ENCODE measurements around the gene DPY19L1. TPM values are rescaled to one million over a fixed set of nuclear protein-coding genes. Genes with fewer than 3 reads are reported as not detected.

Gene DPY19L1
- total RNA-seq, 2 experiments from 2014 or later: 12.8 to 16.4 TPM

Small RNA genes within 50 kb of the gene (microRNA-seq; reads per million reads assigned to microRNA genes)
- 0.84 reads per million for gene MIR548N (ENCODE audit: borderline microRNAs expressed, borderline replicate concordance)

Other genes starting within 250 kb of the DPY19L1 start
- gene TBX20, start 216.6 kb upstream of the DPY19L1 start, total RNA-seq: under 1 TPM; 0.17 to 0.27 TPM